BLaER1 (cell line): ENCODE measurements around the gene ATR.
A peak's percentile ranks its signal among the peaks of the same experiment; 100 is the strongest.
"Not testable (repeated sequence)": the region's sequence is repeated elsewhere in the genome, so short reads cannot be mapped to it uniquely, and the experiment has no call there.

Experiments used
- H3K27ac ChIP-seq: shearing (Covaris generic); formaldehyde crosslinking; 2 replicates; pipeline ENCODE4 v1.8.1; 2022
- H3K27me3 ChIP-seq: shearing (Covaris generic); formaldehyde crosslinking; 2 replicates; pipeline ENCODE4 v1.8.1; 2022
- H3K36me3 ChIP-seq: shearing (Covaris generic); formaldehyde crosslinking; 2 replicates; pipeline ENCODE4 v1.8.1; 2022
- H3K4me1 ChIP-seq: shearing (Covaris generic); formaldehyde crosslinking; 2 replicates; pipeline ENCODE4 v1.8.1; 2022
- H3K4me2 ChIP-seq: shearing (Covaris generic); formaldehyde crosslinking; 2 replicates; pipeline ENCODE4 v1.8.1; 2022
- H3K4me3 ChIP-seq: shearing (Covaris generic); formaldehyde crosslinking; 2 replicates; pipeline ENCODE4 v1.8.1; 2022
- H3K9ac ChIP-seq: shearing (Covaris generic); formaldehyde crosslinking; 2 replicates; pipeline ENCODE4 v1.8.1; 2022
- H3K9me3 ChIP-seq: shearing (Covaris generic); formaldehyde crosslinking; 2 replicates; pipeline ENCODE4 v1.8.1; 2022
- H4K20me1 ChIP-seq: shearing (Covaris generic); formaldehyde crosslinking; 2 replicates; pipeline ENCODE4 v1.8.1; 2022
- Cebpa-rat ChIP-seq: shearing (Covaris generic); IDR thresholded peaks from 2 replicates; pipeline ENCODE4 v1.8.1; 2022

The ATR gene

DNA sequence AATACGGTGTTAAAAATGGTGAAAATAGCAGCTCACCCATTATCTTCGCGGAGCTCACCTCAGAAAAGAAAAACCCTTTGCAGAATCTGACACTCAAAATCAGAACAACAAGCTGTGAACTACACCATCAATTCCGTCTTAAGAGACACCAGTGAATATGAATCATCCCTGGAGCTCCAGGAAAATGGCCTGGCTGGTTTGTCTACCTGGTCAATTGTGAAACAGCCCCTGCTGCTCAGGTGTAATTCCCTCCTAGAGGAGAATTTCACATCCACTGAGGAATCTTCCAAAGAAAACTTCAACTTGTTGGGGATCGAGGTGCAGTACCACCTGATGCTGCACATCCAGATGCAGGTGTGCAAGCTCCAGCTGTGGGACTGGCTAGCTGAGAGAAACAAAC is 127.7 kb downstream of the ATR start:
- Histone ChIP-seq H3K4me1 (peaks cover 15% of the 10 kb centered on the region), H3K9ac (no peak overlapping the region), H3K4me2 (no peak overlapping the region), H3K36me3 (peaks cover 44% of the 10 kb centered on the region), H3K27me3 (no peaks in the 10 kb centered on the region), H3K27ac (no peak overlapping the region), H3K9me3 (no peaks in the 10 kb centered on the region), H4K20me1 (peaks cover 13% of the 10 kb centered on the region; the same call in 1 of the 2 replicates), H3K4me3 (no peak overlapping the region)
- no peak for TF ChIP-seq Cebpa-rat

DNA sequence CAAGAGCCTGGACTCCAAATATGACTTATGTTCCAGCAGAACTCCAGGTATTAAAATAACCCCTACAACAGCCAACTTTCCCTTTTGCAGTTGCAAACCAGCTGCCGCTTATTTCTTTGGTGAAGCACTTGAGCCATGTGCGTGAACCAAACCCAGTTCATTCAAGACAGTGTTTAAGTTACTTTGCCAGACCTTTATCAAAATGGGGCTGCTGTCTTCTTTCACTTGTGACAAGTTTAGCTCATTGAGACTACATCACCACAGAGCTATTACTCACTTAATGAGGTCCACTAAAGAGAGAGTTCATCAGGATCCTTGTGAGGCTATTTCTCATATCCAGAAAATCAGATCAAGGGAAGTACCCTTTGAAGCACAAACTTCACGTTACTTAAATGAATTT is 128.3 kb downstream of the ATR start:
- H3K4me3 ChIP-seq: no peak overlapping the region
- no peak overlapping the region for H3K4me2 ChIP-seq

DNA sequence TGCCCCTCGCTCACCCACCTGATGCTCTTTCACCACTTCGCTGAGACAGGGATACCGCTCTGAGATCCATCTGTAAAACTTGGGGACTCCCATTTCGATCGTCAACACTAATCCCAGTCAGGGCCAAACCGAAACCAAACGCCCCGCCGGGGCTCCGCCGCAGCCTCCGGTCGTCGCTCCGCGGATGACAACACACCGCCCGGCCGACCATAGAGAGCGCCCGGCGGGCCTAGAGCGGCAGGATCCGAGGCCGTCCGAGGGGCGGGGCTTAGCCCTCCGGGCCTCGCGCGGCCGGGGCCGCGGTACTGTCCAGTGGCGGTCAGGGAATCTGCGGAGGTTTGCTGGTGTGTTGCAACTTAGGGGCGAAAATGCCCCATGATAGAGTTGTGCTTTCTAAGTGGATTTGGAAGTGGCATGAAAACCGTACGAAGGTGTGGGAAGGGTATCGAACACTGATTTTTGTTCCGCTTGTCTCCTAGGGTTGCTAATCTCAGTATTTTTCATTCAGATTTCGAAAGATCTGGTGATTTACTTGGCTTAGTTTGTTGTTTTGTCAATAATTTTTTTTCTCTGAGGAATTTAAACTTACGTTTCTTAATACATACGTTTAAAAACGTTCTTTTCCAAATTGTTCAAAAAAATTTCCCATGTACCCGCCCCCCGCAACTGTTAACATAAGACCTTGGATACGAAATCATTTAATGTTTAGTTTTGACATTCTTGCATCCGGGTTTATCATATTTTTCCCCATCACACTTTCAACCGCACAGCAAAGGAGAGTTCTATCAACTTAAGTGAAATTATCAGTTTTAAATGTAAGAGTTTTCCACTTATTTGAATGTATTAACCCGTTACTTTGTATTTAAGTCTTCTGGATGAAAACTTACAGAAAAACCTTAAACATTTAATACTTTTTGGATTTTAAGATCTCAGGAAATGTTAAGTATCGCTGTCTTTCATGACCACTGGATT is 130.4 kb downstream of the ATR start, which contains the start of gene XRN1:
Gene XRN1, minus strand, starts transcription at position 186 of the 972 bp plus-strand sequence. Its CDS starts 93 bp downstream, at position 93.
- Histone ChIP-seq H3K4me3 (peak within 1 kb of the TSS; percentile 95), H3K27me3 (no peaks in the 10 kb centered on the region), H3K9ac (peak within 1 kb of the TSS; percentile 99), H3K9me3 (peaks cover 12% of the 10 kb centered on the region), H3K4me1 (peaks cover 25% of the 10 kb centered on the region), H3K36me3 (peaks cover 47% of the 10 kb centered on the region), H4K20me1 (peaks cover 20% of the 10 kb centered on the region; the same call in 1 of the 2 replicates), H3K27ac (peak within 1 kb of the TSS; percentile 96), H3K4me2 (peak within 1 kb of the TSS; percentile 80)
- no peak for TF ChIP-seq Cebpa-rat

More for the DNA sequence above, 128.3 kb downstream of the ATR start:
- Histone ChIP-seq H3K27me3 (no peaks in the 10 kb centered on the region), H3K9ac (no peak overlapping the region), H3K36me3 (peaks cover 42% of the 10 kb centered on the region), H3K9me3 (no peaks in the 10 kb centered on the region), H4K20me1 (peaks cover 20% of the 10 kb centered on the region; the same call in 1 of the 2 replicates), H3K27ac (no peak overlapping the region), H3K4me1 (peaks cover 22% of the 10 kb centered on the region)
- no peak for TF ChIP-seq Cebpa-rat

DNA sequence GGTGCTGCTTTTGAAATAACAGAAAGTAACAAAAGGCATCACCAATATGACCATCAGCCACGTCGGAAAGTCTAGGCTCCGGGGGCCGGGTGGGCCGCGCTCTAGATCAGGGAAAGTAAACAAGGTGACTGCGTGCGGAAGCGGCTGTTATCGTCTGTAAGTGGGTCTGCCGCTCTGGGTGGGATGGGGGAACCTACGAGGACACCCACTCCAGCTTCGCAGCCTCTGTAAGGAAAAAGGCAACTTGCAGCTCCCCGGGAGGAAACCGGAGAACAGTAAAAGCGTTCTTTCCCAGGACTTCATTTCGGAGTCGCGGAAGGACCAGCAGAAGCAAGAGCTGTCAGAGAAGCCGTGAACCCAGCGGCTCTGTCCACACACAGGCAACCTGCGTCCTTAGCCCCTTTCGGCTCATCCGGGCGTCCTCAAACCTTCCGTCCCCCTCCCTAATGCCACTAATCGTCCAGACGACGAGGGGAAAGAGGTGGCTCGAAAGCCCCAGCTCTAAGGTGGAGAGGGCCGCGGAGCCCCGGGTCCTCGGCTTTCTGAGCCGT is 131.2 kb downstream of the ATR start:
- peaks cover 20% of the 10 kb centered on the region; the same call in 1 of the 2 replicates for H4K20me1 ChIP-seq
- no peak for TF ChIP-seq Cebpa-rat
- peak overlapping the region; percentile 96 for H3K27ac ChIP-seq
- H3K27me3 ChIP-seq: no peaks in the 10 kb centered on the region
- peaks cover 25% of the 10 kb centered on the region for H3K4me1 ChIP-seq
- H3K9me3 ChIP-seq: peaks cover 20% of the 10 kb centered on the region
- H3K36me3 ChIP-seq: peaks cover 47% of the 10 kb centered on the region
- peak overlapping the region; percentile 80 for H3K4me2 ChIP-seq
- H3K4me3 ChIP-seq: peak overlapping the region; percentile 95
- peak overlapping the region; percentile 99 for H3K9ac ChIP-seq

DNA sequence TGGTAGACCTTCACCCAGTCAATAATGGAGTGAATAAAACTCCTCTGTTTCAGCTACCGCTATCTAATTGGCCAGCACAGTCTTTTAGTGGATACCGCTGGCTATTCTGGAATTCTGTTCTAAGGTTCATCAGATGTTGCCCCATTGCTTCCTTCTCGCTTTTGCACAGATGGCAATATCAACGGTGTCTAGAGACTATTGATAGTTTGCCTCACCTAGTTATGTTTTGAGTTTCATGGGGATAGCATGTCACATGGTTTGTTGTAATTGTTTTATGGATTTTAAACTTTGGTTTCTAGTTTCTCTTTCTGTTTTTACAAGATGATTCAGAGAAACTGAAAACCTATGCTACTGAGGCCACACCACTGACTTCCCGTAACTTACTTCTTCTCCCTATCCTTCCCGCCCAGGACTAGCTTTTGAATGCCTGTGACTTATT is 132.7 kb downstream of the ATR start:
- Histone ChIP-seq H3K4me1 (peaks cover 25% of the 10 kb centered on the region), H3K9me3 (peaks cover 31% of the 10 kb centered on the region), H3K36me3 (peaks cover 34% of the 10 kb centered on the region), H3K27ac (no peak overlapping the region), H4K20me1 (peaks cover 27% of the 10 kb centered on the region; the same call in 1 of the 2 replicates), H3K4me3 (peak overlapping the region; percentile 95; the same call in 1 of the 2 replicates), H3K9ac (peak overlapping the region; percentile 17; the same call in 1 of the 2 replicates), H3K4me2 (peak overlapping the region; percentile 80), H3K27me3 (no peaks in the 10 kb centered on the region)
- TF ChIP-seq Cebpa-rat: no peak

DNA sequence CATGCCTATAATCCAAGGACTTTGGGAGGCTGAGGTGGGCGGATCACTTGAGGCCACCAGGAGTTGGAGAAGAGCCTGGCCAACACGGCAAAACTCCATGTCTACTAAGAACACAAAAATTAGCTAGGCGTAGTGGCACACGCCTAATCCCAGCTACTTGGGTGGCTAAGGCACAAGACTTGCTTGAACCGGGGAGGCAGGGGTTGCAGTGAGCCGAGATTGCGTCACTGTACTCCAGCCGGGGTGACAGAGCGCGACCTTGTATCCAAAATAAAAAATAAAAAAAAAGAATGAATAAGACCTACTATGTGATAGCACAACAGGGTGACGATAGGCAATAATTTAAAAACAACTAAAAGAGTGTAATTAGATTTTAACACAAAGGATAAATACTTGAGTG is 134.2 kb downstream of the ATR start:
- peak; percentile 44; the same call in 1 of the 2 replicates for TF ChIP-seq Cebpa-rat
- H3K27ac ChIP-seq: no peak overlapping the region
- peaks cover 42% of the 10 kb centered on the region; the same call in 1 of the 2 replicates for H4K20me1 ChIP-seq
- H3K4me3 ChIP-seq: no peak overlapping the region
- H3K9me3 ChIP-seq: peaks cover 36% of the 10 kb centered on the region
- no peak overlapping the region for H3K4me2 ChIP-seq
- H3K27me3 ChIP-seq: no peaks in the 10 kb centered on the region
- H3K4me1 ChIP-seq: peaks cover 25% of the 10 kb centered on the region
- peaks cover 29% of the 10 kb centered on the region for H3K36me3 ChIP-seq
- no peak overlapping the region for H3K9ac ChIP-seq

DNA sequence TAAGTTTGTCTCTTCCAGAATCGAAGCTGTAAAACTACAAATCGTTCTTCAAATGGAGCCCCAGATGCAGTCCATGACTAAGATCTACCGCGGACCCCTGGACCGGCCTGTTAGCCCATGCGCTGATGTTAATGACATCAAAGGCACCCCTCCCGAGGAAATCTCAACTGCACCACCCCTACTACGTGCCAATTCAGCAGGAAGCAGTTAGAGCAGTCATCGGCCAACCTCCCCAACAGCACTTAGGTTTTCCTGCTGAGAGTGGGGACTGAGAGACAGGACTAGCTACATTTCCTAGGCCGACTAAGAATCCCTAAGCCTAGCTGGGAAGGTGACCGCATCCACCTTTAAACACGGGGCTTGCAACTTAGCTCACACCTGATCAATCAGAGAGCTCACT is 135.5 kb downstream of the ATR start:
- H3K4me3 ChIP-seq, H3K27ac ChIP-seq, H3K4me2 ChIP-seq, H3K27me3 ChIP-seq, H3K9ac ChIP-seq: not testable (repeated sequence)
- Histone ChIP-seq H3K4me1 (peaks cover 17% of the 10 kb centered on the region), H3K36me3 (peaks cover 33% of the 10 kb centered on the region), H4K20me1 (peaks cover 55% of the 10 kb centered on the region), H3K9me3 (peaks cover 39% of the 10 kb centered on the region)

DNA sequence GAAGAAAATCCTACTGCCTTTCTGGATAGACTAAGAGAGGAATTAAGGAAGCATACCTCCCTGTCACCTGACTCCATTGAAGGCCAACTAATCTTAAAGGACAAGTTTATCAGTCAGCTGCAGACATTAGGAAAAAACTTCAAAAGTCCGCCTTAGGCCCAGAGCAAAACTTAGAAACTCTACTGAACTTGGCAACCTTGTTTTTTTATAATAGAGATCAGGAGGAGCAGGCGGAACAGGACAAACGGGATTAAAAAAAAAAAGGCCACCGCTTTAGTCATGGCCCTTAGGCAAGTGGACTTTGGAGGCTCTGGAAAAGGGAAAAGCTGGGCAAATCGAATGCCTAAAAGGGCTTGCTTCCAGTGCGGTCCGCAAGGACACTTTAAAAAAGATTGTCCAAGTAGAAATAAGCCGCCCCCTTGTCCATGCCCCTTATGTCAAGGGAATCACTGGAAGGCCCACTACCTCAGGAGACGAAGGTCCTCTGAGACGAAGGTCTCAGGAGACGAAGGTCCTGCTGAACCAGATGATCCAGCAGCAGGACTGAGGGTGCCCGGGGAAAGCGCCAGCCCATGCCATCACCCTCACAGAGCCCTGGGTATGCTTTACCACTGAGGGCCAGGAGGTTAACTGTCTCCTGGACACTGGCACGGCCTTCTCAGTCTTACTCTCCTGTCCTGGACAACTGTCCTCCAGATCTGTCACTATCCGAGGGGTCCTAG is 138.9 kb downstream of the ATR start:
- H3K36me3 ChIP-seq: peaks cover 48% of the 10 kb centered on the region
- H3K4me2 ChIP-seq, H3K4me1 ChIP-seq, H3K27me3 ChIP-seq, H3K4me3 ChIP-seq, H3K9ac ChIP-seq, H3K27ac ChIP-seq: not testable (repeated sequence)
- peaks cover 47% of the 10 kb centered on the region for H3K9me3 ChIP-seq
- peaks cover 63% of the 10 kb centered on the region for H4K20me1 ChIP-seq

DNA sequence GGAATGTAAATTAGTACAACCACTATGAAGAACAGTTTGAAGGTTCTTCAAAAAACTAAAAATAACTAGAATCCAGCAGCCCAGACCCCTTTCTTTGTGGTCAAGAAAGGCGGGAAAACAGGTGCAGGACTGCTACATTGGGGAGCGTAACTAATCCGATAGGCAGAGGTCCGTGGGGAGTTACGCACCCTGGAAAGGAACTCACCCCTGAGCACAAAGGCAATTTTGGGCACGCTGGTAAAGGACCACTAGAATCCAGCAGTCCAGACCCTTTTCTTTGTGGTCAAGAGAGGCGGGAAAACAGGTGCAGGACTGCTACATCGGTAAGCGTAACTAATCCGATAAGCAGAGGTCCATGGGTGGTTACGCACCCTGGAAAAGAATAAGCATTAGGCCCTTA is 140.4 kb downstream of the ATR start:
- H3K4me3 ChIP-seq, H3K27me3 ChIP-seq: not testable (repeated sequence)

More for the DNA sequence above, 140.4 kb downstream of the ATR start:
- not testable (repeated sequence) for H3K27ac ChIP-seq, H3K4me1 ChIP-seq, H3K4me2 ChIP-seq, H3K9ac ChIP-seq
- H3K36me3 ChIP-seq: peaks cover 36% of the 10 kb centered on the region
- peaks cover 34% of the 10 kb centered on the region for H3K9me3 ChIP-seq
- peaks cover 79% of the 10 kb centered on the region for H4K20me1 ChIP-seq
